Breast epithelium (tissue), 4 donors: ENCODE data around the gene NPTX2. TPM values are rescaled to one million over a fixed set of nuclear protein-coding genes. Genes with fewer than 3 reads are reported as not detected.

Source experiments
- DNase-seq, 2 donors: peaks; one replicate each; pipeline ENCODE4 v3.0.0-alpha.2; 2019; ENCODE audit warnings: low spot score in 2 of 2
- H3K27ac ChIP-seq, 2 donors: fragments of 200-600 bp; sonication (generic) in 1 of 2; one replicate each; pipeline ENCODE4 v1.5.1; 2016 to 2019; ENCODE audit warnings: mild to moderate bottlenecking in 1 of 2
- H3K27me3 ChIP-seq, 2 donors: fragments of 200-600 bp; sonication (generic) in 1 of 2; one replicate each; pipeline versions ENCODE4 v1.5.1 to v1.6.0; 2017 to 2019; ENCODE audit warnings: control low read depth in 1 of 2, mild to moderate bottlenecking in 1 of 2
- H3K36me3 ChIP-seq: fragments of 200-600 bp; one replicate; pipeline ENCODE4 v1.5.1; 2019
- H3K4me1 ChIP-seq, 2 donors: fragments of 200-600 bp; sonication (generic); one replicate each; pipeline ENCODE4 v1.5.1; 2016 to 2019; ENCODE audit warnings: control low read depth in 1 of 2
- H3K4me3 ChIP-seq, 3 donors: fragments of 200-600 bp; sonication (generic); 1 replicate in 2 of 3; 2 replicates in 1 of 3; pipeline ENCODE4 v1.5.1; 2016 to 2019; ENCODE audit warnings: mild to moderate bottlenecking in 3 of 3, moderate library complexity in 2 of 3
- H3K9me3 ChIP-seq, 2 donors: fragments of 200-600 bp; sonication (generic) in 1 of 2; one replicate each; pipeline ENCODE4 v1.5.1; 2016 to 2019; ENCODE audit warnings: control low read depth in 1 of 2
- CTCF ChIP-seq, 3 donors: fragments of 450-650 bp; IDR thresholded peaks; one replicate each; pipeline ENCODE4 v1.5.1; 2016 to 2017; ENCODE audit warnings: antibody characterized with exemption in 3 of 3, mild to moderate bottlenecking in 3 of 3, moderate library complexity in 3 of 3
- POLR2A ChIP-seq: fragments of 450-650 bp; IDR thresholded peaks from one replicate; pipeline ENCODE4 v1.6.1; 2016; ENCODE audit warnings: antibody characterized with exemption, mild to moderate bottlenecking, moderate library complexity
- POLR2AphosphoS5 ChIP-seq, 3 donors: sonication (generic); formaldehyde crosslinking; IDR thresholded peaks; one replicate each; pipeline ENCODE4 v1.6.1; 2017; ENCODE audit warnings: antibody characterized with exemption in 3 of 3
- intact Hi-C: fragments of 100-400 bp; cut with DNase I; formaldehyde crosslinking; loops from one replicate; pipeline ENCODE4 v1.15.1; 2023; ENCODE audit warnings: low total_unique reads
- total RNA-seq, 3 donors: library from RNA; depleted of rRNA; stranded (reverse); fragments of >200 nt; gene quantifications; one replicate each; pipeline ENCODE4 v1.1.0, GENCODE V29; 2016

Gene NPTX2
- total RNA-seq, 3 donors from 2014 or later: 1.5 to 3.3 (median 3.2) TPM

- DNase-seq: no peak
- intact Hi-C loops: no loop called here
- no peak overlapping the region for H3K27ac ChIP-seq
- no peaks in the 10 kb centered on the region for H3K27me3 ChIP-seq
- no peak overlapping the region for H3K4me3 ChIP-seq
- peaks cover 10 to 12% of the 10 kb centered on the region in 2 donors for H3K9me3 ChIP-seq
- TF ChIP-seq POLR2AphosphoS5 (IDR thresholded peaks at IDR 0.05): no peak
- TF ChIP-seq POLR2A: no peak
- no peak for TF ChIP-seq CTCF (IDR thresholded peaks at IDR 0.05)
- no peaks in the 10 kb centered on the region for H3K36me3 ChIP-seq
- H3K4me1 ChIP-seq: no peaks in the 10 kb centered on the region
Observed at GRCh38 chr7:98643236-98643985, 26.3 kb downstream of the NPTX2 start.

- no peaks in the 10 kb centered on the region for H3K27me3 ChIP-seq
- no peaks in the 10 kb centered on the region for H3K36me3 ChIP-seq
- intact Hi-C loops: no loop called here
- no peak for DNase-seq
- H3K4me1 ChIP-seq: no peaks in the 10 kb centered on the region
- no peak overlapping the region for H3K4me3 ChIP-seq
- H3K27ac ChIP-seq: no peak overlapping the region
- peaks cover 5 to 8% of the 10 kb centered on the region in 2 donors for H3K9me3 ChIP-seq
- TF ChIP-seq POLR2A: no peak
- TF ChIP-seq CTCF (IDR thresholded peaks at IDR 0.05): no peak
- no peak for TF ChIP-seq POLR2AphosphoS5 (IDR thresholded peaks at IDR 0.05)
Observed at GRCh38 chr7:98646465-98646864, 29.4 kb downstream of the NPTX2 start.

- H3K9me3 ChIP-seq: peaks cover 5 to 8% of the 10 kb centered on the region in 2 donors
- no peaks in the 10 kb centered on the region for H3K36me3 ChIP-seq
- TF ChIP-seq POLR2A (no peak), POLR2AphosphoS5 (IDR thresholded peaks at IDR 0.05) (no peak)
- no peak overlapping the region for H3K27ac ChIP-seq
- H3K4me3 ChIP-seq: no peak overlapping the region
- no peaks in the 10 kb centered on the region for H3K4me1 ChIP-seq
- no peaks in the 10 kb centered on the region for H3K27me3 ChIP-seq
- intact Hi-C loops: no loop called here
- DNase-seq: no peak
Observed at GRCh38 chr7:98647326-98647725, 30.2 kb downstream of the NPTX2 start.

- no peak overlapping the region for H3K27ac ChIP-seq
- peaks cover 5 to 8% of the 10 kb centered on the region in 2 donors for H3K9me3 ChIP-seq
- H3K4me3 ChIP-seq: no peak overlapping the region
- H3K27me3 ChIP-seq: no peaks in the 10 kb centered on the region
- TF ChIP-seq POLR2AphosphoS5 (IDR thresholded peaks at IDR 0.05) (no peak), CTCF (IDR thresholded peaks at IDR 0.05) (no peak), POLR2A (no peak)
- intact Hi-C loops: no loop called here
- DNase-seq: no peak
- no peaks in the 10 kb centered on the region for H3K4me1 ChIP-seq
- no peaks in the 10 kb centered on the region for H3K36me3 ChIP-seq
Observed at GRCh38 chr7:98651760-98652159, 34.7 kb downstream of the NPTX2 start.

GRCh38 chr7:98653601-98654310 lies 36.7 kb downstream of the NPTX2 start:
- Histone ChIP-seq H3K4me1 (no peaks in the 10 kb centered on the region), H3K9me3 (peaks cover 8% of the 10 kb centered on the region in 2 donors), H3K27ac (no peak overlapping the region), H3K4me3 (no peak overlapping the region), H3K36me3 (no peaks in the 10 kb centered on the region), H3K27me3 (no peaks in the 10 kb centered on the region)
- no peak for DNase-seq
- intact Hi-C loops: no loop called here
- no peak for TF ChIP-seq POLR2A
- no peak for TF ChIP-seq CTCF (IDR thresholded peaks at IDR 0.05)
- no peak for TF ChIP-seq POLR2AphosphoS5 (IDR thresholded peaks at IDR 0.05)
